ENCODE results near the gene APRT. TPM values are rescaled to one million over a fixed set of nuclear protein-coding genes. Genes with fewer than 3 reads are reported as not detected.
A peak's percentile ranks its signal among the peaks of the same experiment; 100 is the strongest.

APRT gene
- total and polyA plus RNA-seq, 8 donors, result 38.8 to 88.2 (median 68.4) TPM

DNA sequence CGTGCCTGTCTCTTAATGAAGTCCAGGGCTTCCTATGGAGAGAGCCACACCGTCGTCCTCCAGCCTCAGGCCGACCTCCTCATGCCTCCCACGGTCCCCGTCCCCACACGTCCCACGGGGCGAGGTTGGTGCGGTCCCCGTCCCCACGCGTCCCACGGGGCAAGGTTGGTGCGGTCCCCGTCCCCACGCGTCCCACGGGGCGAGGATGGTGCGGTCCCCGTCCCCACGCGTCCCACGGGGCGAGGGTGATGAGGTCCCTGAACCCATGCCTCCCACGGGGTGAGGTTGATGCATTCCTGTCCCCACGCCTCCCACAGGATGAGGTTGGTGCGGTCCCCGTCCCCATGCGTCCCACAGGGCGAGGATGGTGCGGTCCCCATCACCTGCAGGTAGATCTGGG is 24.1 kb upstream of the APRT start:
- Histone ChIP-seq H3K27ac (no peak overlapping the region), H3K27me3 (no peaks in the 10 kb centered on the region), H3K36me3 (no peaks in the 10 kb centered on the region), H3K9me3 (no peaks in the 10 kb centered on the region), H3K4me1 (no peaks in the 10 kb centered on the region), H3K4me3 (no peak overlapping the region)
- DNase-seq (peak in 2 of 6 donors; percentile 25 to 46), ATAC-seq (no peak), FAIRE-seq (no peak)
- no peak for TF ChIP-seq CTCF (IDR thresholded peaks at IDR 0.05)
- 94% methylated on average over 33 of the region's 33 CpGs for WGBS, 2 donors
- intact Hi-C loops (cut with DNase I), result no loop called here

GRCh38 chr16:88835383-88835782 is 23.7 kb upstream of the APRT start:
- H3K4me3 ChIP-seq, result no peak overlapping the region
- ATAC-seq (peak in 3 of 4 donors; percentile 29 to 58 (median 37)), DNase-seq (no peak), FAIRE-seq (no peak)
- no peaks in the 10 kb centered on the region for H3K36me3 ChIP-seq
- H3K9me3 ChIP-seq, result no peaks in the 10 kb centered on the region
- no peak overlapping the region for H3K27ac ChIP-seq
- no peak for TF ChIP-seq CTCF (IDR thresholded peaks at IDR 0.05)
- H3K27me3 ChIP-seq, result no peaks in the 10 kb centered on the region
- intact Hi-C loops (cut with DNase I), result no loop called here
- H3K4me1 ChIP-seq, result no peaks in the 10 kb centered on the region
- WGBS, 2 donors, result 86 to 88% methylated on average over 11 of the region's 11 CpGs

GRCh38 chr16:88834670-88835069 is 22.9 kb upstream of the APRT start:
- H3K36me3 ChIP-seq, result no peaks in the 10 kb centered on the region
- 92 to 97% methylated on average over 11 to 13 of the region's 13 CpGs for WGBS, 2 donors
- ATAC-seq (no peak), DNase-seq (peak in 2 of 6 donors; percentile 15 to 63), FAIRE-seq (no peak)
- no peak overlapping the region for H3K4me3 ChIP-seq
- no peak for TF ChIP-seq CTCF (IDR thresholded peaks at IDR 0.05)
- intact Hi-C loops (cut with DNase I), result no loop called here
- no peaks in the 10 kb centered on the region for H3K4me1 ChIP-seq
- H3K9me3 ChIP-seq, result no peaks in the 10 kb centered on the region
- H3K27me3 ChIP-seq, result no peaks in the 10 kb centered on the region
- H3K27ac ChIP-seq, result no peak overlapping the region

DNA sequence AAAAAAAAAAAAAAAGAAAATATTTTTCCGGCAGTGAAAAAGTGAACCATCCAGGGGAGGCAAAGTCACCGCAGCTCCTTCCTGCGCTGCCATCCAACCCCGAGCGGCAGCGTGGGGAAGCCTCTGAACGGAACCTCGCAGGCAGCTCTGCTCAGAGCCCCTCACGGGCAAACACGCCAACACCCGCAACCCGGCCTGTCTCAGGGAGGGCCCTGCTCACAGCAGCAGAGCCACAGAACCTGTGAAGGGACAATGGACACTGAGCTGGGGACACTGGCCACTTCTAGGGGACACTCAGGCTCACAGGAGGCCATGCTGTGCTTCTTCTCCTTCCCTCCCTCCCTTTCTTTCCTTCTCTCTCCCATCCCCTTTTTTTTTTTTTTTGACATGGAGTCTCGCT is 21.4 kb upstream of the APRT start:
- peak in 1 of 6 donors; percentile 54 for DNase-seq
- TF ChIP-seq CTCF (IDR thresholded peaks at IDR 0.05), result no peak

GRCh38 chr16:88831838-88832237 is 20.1 kb upstream of the APRT start:
- H3K36me3 ChIP-seq, result no peaks in the 10 kb centered on the region
- FAIRE-seq, result no peak
- H3K27me3 ChIP-seq, result no peaks in the 10 kb centered on the region
- no peaks in the 10 kb centered on the region for H3K4me1 ChIP-seq
- WGBS, 2 donors, result 76 to 79% methylated on average over 13 of the region's 13 CpGs
- no peaks in the 10 kb centered on the region for H3K9me3 ChIP-seq
- ATAC-seq, result no peak
- intact Hi-C loops (cut with DNase I), result no loop called here
- H3K27ac ChIP-seq, result no peak overlapping the region
- no peak overlapping the region for H3K4me3 ChIP-seq
- no peak for TF ChIP-seq CTCF (IDR thresholded peaks at IDR 0.05)
- peak in 2 of 6 donors; percentile 20 to 46 for DNase-seq

More for the DNA sequence above, 21.4 kb upstream of the APRT start:
- ATAC-seq (no peak), FAIRE-seq (no peak)
- no peak overlapping the region for H3K4me3 ChIP-seq
- H3K36me3 ChIP-seq, result no peaks in the 10 kb centered on the region
- no peak overlapping the region for H3K27ac ChIP-seq
- no peaks in the 10 kb centered on the region for H3K27me3 ChIP-seq
- H3K9me3 ChIP-seq, result no peaks in the 10 kb centered on the region
- WGBS, 2 donors, result 89 to 96% methylated on average over 13 of the region's 13 CpGs
- no peaks in the 10 kb centered on the region for H3K4me1 ChIP-seq
- intact Hi-C loops (cut with DNase I), result no loop called here
